Activated T-cell treated with anti-CD3 and anti-CD28 coated beads, Interleukin-2, amount 50 U/mL, for 4 hours (primary cell): ENCODE measurements around the gene NSG1. TPM values are rescaled to one million over a fixed set of nuclear protein-coding genes. Genes with fewer than 3 reads are reported as not detected.

Source experiments
- total RNA-seq, 3 donors: library from RNA; stranded (reverse); gene quantifications; one replicate each; pipeline ENCODE4 v1.2.1, GENCODE V29; 2021

The NSG1 gene
- total RNA-seq, 3 donors from 2014 or later: 1.2 to 3.5 (median 1.9) TPM

Other genes with a start within 250 kb of the NSG1 start
- not detected for gene OTOP1, start 160.2 kb upstream of the NSG1 start, total RNA-seq
- 10 to 100 TPM; 17.4 to 29.9 (median 28.8) TPM for gene TMEM128, start 138.9 kb upstream of the NSG1 start, total RNA-seq
- gene LYAR, start 96.9 kb upstream of the NSG1 start, total RNA-seq: 100 to 1,000 TPM; 114 to 129 (median 118) TPM
- gene ZBTB49, start 96.9 kb upstream of the NSG1 start, total RNA-seq: 1 to 10 TPM; 4.5 to 6.9 (median 6.2) TPM
- gene STX18, start 154.9 kb downstream of the NSG1 start, total RNA-seq: 10 to 100 TPM; 27.6 to 30.1 (median 29.7) TPM